Left lung (tissue), 10 donors: Measurements from ENCODE around the gene NHEJ1. TPM values are rescaled to one million over a fixed set of nuclear protein-coding genes. Genes with fewer than 3 reads are reported as not detected.

ENCODE experiments used
- ATAC-seq: fragments of 200-7000 bp; cut with Tn5 transposase; one replicate; pipeline ENCODE4 v1.9.1; 2020; ENCODE audit warnings: moderate library complexity
- DNase-seq, 4 donors: peaks; one replicate each; pipeline ENCODE4 v3.0.0-alpha.2; 2013 to 2020
- H3K27ac ChIP-seq, 2 donors: fragments of 200-600 bp; sonication (generic) in 1 of 2; one replicate each; pipeline versions ENCODE4 v1.5.0 to v1.8.0; 2020 to 2021
- H3K27me3 ChIP-seq, 2 donors: fragments of 200-600 bp; sonication (generic) in 1 of 2; one replicate each; pipeline versions ENCODE4 v1.5.0 to v1.8.0; 2020 to 2021
- H3K36me3 ChIP-seq, 2 donors: fragments of 200-600 bp; sonication (generic) in 1 of 2; one replicate each; pipeline versions ENCODE4 v1.5.0 to v1.8.0; 2020 to 2021
- H3K4me1 ChIP-seq, 2 donors: fragments of 200-600 bp; one replicate each; pipeline ENCODE4 v1.8.0; 2021
- H3K4me3 ChIP-seq, 2 donors: fragments of 200-600 bp; sonication (generic) in 1 of 2; one replicate each; pipeline versions ENCODE4 v1.5.0 to v1.8.0; 2020 to 2021; ENCODE audit warnings: mild to moderate bottlenecking in 1 of 2
- H3K9me3 ChIP-seq, 2 donors: fragments of 200-600 bp; sonication (generic) in 1 of 2; one replicate each; pipeline versions ENCODE4 v1.5.0 to v1.8.0; 2020 to 2021
- CTCF ChIP-seq, 2 donors: fragments of 200-600 bp; sonication (generic) in 1 of 2; IDR thresholded peaks; one replicate each; pipeline versions ENCODE4 v1.5.0 to v1.8.0; 2021; ENCODE audit warnings: antibody characterized with exemption in 2 of 2
- intact Hi-C, 2 donors: fragments of 100-400 bp; cut with DNase I; formaldehyde crosslinking; loops; one replicate each; pipeline versions ENCODE4 v1.11.2 to v1.14.2; 2022
- polyA plus RNA-seq, 6 donors: library from polyadenylated mRNA; unstranded; fragments of 120-200 nt; gene quantifications; one replicate each; pipeline ENCODE4 v1.2.1, GENCODE V29; 2013; ENCODE audit not compliant: insufficient read length in 6 of 6
- total RNA-seq, 2 donors: library from RNA; stranded (reverse); fragmentation: NEBNext Ultra II Directional; extraction: Animal tissue kit (Norgen Biotek cat#: 25700); gene quantifications; one replicate each; pipeline ENCODE4 v1.2.1, GENCODE V29; 2021
- donor health status: DM: no; HTN: yes; CAD: no.
- donor health status: DM: no; HTN: no; CAD: no.

Gene NHEJ1
- total and polyA plus RNA-seq, 8 donors = 14.0 to 20.9 (median 18.2) TPM

GRCh38 chr2:219165058-219165911 is 4.7 kb upstream of the NHEJ1 start:
- Histone ChIP-seq H3K4me1 (peaks cover 0 to 6% of the 10 kb centered on the region in 2 donors), H3K27ac (no peak overlapping the region), H3K36me3 (no peaks in the 10 kb centered on the region), H3K9me3 (no peaks in the 10 kb centered on the region), H3K4me3 (no peak overlapping the region), H3K27me3 (no peaks in the 10 kb centered on the region)
- no peak for TF ChIP-seq CTCF (IDR thresholded peaks at IDR 0.05)
- no peak for DNase-seq
- no peak for ATAC-seq
- intact Hi-C loops = loop anchor here in 1 of 2 donors (10.0 kb wide), 1 partner anchor 130 kb away; no protein-coding TSS in a partner anchor

- Histone ChIP-seq H3K27ac (no peak overlapping the region), H3K27me3 (no peaks in the 10 kb centered on the region), H3K36me3 (no peaks in the 10 kb centered on the region), H3K4me1 (peaks cover 4 to 12% of the 10 kb centered on the region in 2 donors), H3K9me3 (no peaks in the 10 kb centered on the region), H3K4me3 (no peak overlapping the region)
- DNase-seq (no peak), ATAC-seq (no peak)
- intact Hi-C loops = loop anchor here in 1 of 2 donors (10.0 kb wide), 1 partner anchor 132 kb away; no protein-coding TSS in a partner anchor
- no peak for TF ChIP-seq CTCF (IDR thresholded peaks at IDR 0.05)
These were observed 2.5 kb upstream of the NHEJ1 start for GRCh38 chr2:219163156-219163555.

GRCh38 chr2:219161097-219161496 is 482 bp upstream of the NHEJ1 start:
- TF ChIP-seq CTCF (IDR thresholded peaks at IDR 0.05) = no peak
- intact Hi-C loops = loop anchor here in 1 of 2 donors (10.0 kb wide), 1 partner anchor 134 kb away; no protein-coding TSS in a partner anchor
- peaks cover 0 to 16% of the 10 kb centered on the region in 2 donors for H3K36me3 ChIP-seq
- H3K4me1 ChIP-seq = peaks cover 4 to 12% of the 10 kb centered on the region in 2 donors
- no peaks in the 10 kb centered on the region for H3K27me3 ChIP-seq
- H3K4me3 ChIP-seq = peak overlapping the region; percentile 54 to 73
- ATAC-seq (no peak), DNase-seq (no peak)
- H3K27ac ChIP-seq = peak overlapping the region; percentile 93
- H3K9me3 ChIP-seq = no peaks in the 10 kb centered on the region

GRCh38 chr2:219159771-219160185 is 837 bp downstream of the NHEJ1 start:
- H3K4me1 ChIP-seq = peaks cover 4 to 12% of the 10 kb centered on the region in 2 donors
- peaks cover 0 to 22% of the 10 kb centered on the region in 2 donors for H3K36me3 ChIP-seq
- peak overlapping the region; percentile 93 for H3K27ac ChIP-seq
- H3K27me3 ChIP-seq = no peaks in the 10 kb centered on the region
- H3K4me3 ChIP-seq = peak overlapping the region; percentile 54 to 73
- intact Hi-C loops = loop anchor here in 1 of 2 donors (10.0 kb wide), 1 partner anchor 135 kb away; no protein-coding TSS in a partner anchor
- no peak for TF ChIP-seq CTCF (IDR thresholded peaks at IDR 0.05)
- H3K9me3 ChIP-seq = no peaks in the 10 kb centered on the region
- ATAC-seq (no peak), DNase-seq (no peak)

- H3K4me3 ChIP-seq = no peak overlapping the region
- DNase-seq (no peak), ATAC-seq (no peak)
- H3K27me3 ChIP-seq = no peaks in the 10 kb centered on the region
- peaks cover 4 to 12% of the 10 kb centered on the region in 2 donors for H3K4me1 ChIP-seq
- H3K27ac ChIP-seq = no peak overlapping the region
- TF ChIP-seq CTCF (IDR thresholded peaks at IDR 0.05) = no peak
- intact Hi-C loops = no loop called here
- peaks cover 0 to 29% of the 10 kb centered on the region in 2 donors for H3K36me3 ChIP-seq
- H3K9me3 ChIP-seq = no peaks in the 10 kb centered on the region
These were observed 2.0 kb downstream of the NHEJ1 start for GRCh38 chr2:219158586-219158985.
